Femur (tissue), 1 donor: ENCODE results near the gene EXOSC2.

Experiments
- DNase-seq: peaks from one replicate; pipeline ENCODE4 v3.0.0-alpha.2; 2017

The EXOSC2 gene

DNA sequence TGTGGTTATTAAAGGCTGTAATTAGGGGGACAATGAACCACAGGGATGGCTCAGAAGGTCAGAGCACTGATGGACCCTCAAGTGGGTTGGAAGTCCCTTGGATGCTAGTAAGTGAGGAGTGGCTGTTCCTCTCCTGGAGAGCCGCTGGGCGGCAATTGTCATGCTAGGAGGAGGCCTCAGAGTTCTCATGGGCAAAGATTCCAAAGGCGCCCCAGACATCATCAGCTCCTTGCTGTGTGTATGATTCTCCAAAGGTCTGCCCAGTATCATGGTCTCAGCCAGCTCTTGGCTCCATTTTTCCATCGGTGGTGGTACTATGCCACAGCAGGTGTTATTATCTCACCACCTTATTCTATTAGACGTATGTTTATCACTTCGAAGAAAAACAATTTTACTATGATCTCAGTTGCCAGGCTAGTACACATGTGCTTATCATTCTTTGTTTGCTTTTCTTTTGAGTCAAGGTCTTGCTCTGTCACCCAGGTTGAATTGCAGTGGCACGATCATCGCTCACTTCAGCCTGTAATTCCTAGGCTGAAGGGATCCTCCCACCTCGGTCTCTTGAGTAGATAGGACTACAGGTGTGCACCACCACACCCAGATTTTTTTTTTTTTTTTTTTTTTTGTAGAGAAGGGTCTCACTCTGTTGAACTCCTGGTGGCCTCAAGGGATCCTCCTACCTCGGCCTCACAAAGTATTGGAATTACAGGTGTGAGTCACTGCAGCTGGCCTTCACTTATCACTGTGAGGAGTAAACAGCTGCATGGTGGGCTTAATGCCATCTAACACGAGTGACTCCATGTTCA, 46.8 kb downstream of the EXOSC2 start:
- no peak for DNase-seq

DNA sequence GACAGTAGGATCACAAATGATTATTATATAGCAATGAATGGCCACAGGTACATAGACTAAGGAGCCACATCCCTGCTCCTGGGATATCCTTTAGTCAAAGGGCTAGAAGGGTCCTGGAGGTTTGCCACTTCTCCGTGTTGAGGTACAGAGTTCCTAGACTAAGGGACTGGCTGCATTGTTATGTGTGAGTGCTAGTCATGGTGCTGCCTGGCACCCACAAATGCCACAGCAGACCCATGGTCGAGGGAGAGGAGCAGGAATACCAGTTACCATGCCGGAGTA, 47.4 kb downstream of the EXOSC2 start:
- DNase-seq = no peak

DNA sequence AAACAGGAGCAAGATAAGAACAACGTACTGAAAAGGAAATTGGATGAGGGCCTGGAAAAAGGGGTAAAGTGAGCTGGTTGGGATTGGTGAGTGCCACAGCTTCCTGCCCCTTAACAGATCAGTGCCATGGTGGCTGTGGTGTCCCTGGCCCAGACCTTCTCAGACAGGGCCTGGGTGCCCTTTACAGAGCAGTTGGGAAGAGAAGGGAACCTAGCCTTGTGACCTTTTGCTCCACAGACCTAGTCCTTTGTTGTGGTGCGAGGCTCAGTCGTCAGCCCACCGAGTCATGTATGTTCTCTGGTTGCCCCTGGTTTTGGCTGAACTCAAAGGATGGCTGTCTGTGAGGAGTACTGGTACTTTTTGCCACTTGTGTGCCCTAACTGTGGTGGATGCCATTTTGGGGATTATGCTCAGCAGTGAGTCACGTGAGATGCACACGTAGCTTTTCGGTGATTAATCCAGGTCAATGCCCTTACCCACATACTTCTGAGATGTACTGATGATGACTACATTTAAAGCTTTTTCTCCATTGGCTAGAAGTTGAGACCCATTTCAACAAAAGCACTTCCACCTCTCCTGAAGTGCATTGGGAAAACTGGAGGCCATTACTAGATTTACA, 48.4 kb downstream of the EXOSC2 start:
- DNase-seq = no peak

DNA sequence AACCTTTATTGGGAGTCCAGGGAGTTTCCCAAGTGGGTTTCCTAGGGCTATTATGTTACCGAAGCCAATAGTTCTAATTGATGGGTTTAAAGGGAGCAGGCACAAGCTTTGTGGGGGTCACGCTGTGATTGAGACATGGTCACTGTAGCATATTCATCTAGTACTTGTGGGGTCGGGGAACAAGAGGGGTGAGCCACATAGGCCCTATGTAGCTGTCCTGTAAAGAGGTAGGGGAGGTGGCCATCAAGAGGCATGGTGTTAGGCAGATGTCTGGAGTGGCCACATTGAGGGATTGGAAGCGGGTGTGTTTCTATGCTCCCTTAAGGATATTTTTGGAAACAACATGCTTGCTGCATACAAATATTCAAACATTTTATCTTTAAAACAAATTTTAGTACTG, 50.1 kb downstream of the EXOSC2 start:
- DNase-seq = no peak

DNA sequence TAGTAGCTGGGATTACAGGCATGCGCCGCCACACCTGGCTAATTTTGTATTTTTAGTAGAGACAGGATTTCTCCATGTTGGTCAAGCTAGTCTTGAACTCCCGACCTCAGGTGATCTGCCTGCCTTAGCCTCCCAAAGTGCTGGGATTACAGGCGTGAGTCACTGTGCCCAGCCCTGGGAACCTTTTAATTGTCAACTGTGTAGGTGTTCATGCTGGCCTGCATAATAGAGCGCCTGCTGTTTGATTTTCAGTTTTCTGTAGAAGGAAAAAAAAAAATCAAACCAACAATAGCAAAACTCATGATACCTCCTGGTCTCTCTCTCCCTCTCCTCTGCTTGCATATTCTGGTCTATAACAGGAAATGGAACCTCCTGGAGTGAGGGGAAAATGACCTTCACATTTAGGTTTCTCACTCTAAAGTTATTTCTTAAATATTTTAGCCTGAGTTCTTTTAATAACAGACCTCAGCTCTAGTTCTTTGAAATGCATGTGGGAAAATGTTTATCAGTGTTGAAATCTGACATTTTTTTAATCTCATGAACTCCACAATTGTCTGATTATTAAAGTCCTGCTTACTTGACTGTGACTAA, 51.7 kb downstream of the EXOSC2 start:
- DNase-seq = no peak

DNA sequence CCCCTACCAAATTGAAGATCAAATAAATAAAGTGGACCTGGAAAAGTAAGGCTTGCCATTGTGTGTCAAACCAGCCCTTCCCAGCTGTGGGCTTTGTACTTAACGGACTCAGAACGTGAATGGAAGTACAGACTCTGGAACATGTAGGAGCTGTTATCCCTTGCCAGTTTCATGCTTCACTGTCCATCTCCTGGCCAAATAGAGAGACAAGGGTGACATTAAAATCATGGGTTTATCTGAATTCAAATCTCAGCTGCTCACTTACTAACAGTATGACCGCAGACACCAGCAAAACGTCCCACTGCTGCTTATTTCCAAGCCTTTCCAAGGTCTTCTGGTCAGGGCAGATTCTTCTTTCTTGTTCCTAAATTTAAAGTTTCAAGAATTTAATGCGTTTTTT, 52.2 kb downstream of the EXOSC2 start:
- DNase-seq = no peak

DNA sequence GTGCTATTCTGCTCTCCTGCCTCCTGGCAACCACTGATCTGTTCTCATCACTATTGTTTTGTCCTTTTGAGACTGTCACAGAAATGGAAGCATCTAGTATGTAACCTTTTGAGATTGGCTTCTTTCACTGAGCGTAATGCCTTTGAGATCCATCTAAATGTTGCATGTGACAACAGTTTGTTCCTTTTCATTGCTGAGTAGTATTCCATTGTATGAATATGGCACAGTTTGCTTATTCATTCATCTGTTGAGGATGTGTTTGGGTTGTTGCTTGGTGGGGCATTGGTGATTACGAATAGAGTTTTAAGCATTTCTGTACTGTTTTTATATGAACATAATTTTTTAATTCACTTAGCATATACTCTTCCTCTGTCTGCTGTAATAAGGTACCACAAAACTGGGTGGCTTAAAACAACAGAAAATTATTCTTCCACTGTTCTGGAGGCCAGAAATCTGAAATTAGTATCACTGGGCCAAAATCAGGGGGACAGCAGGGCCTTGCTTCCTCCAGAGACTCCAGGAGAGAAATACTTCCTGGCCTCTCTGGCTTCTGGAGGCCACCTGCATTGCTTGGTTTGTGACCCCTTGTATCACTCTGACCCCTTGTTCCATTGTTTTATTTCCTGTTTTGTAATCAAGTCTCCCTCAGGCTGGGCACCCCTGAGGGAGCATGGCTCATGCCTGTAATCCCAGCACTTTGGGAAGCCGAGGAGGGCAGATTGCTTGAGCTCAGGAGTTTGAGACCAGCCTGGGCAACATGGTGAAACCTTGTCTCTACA, 53.0 kb downstream of the EXOSC2 start:
- DNase-seq = no peak

DNA sequence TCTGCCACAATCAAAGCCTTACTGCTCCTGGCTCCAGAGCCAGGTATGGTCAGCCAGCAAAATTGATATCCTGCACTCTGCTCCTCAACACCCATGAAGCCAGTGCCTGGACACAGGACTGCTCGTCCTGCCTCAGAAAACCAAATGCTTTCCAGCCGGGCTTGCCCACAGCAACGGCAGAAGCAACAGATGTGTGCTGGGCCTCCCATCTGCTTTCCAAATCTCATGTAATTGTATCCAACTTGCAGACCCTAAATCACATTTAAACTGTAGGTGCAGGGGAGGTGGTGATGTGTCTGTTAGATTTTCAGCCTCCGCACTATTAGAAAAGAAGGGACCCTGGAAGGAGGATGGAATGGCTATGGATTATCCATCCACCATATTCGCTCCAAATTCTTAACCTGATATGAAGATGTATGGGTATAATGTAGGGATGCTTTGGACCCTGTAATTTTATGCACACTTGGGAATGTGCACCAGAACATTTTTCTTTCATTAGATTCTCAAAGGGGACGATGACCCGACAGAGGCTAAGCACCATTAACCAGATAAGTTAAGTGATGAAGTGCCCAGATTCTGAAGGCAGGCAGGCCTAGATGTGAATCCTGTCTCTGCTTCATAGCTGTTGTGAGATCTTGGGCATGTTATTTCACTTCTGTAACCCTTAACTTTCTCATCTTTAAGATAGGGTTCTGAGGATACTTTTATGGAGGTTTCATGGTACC, 58.2 kb downstream of the EXOSC2 start:
- DNase-seq = no peak
